GM23338 (cell line): Measurements from ENCODE around the gene PSMG1. TPM values are rescaled to one million over a fixed set of nuclear protein-coding genes. Genes with fewer than 3 reads are reported as not detected.

ENCODE experiments used
- ATAC-seq: fragments of 200-7000 bp; cut with Tn5 transposase; 3 replicates; pipeline ENCODE4 v1.9.1; 2020
- DNase-seq: peaks from one replicate; pipeline ENCODE4 v3.0.0-alpha.2; 2015; ENCODE audit warnings: low spot score
- H2AFZ ChIP-seq: fragments of 200-600 bp; sonication (generic); 2 replicates; pipeline ENCODE4 v1.8.0; 2016; ENCODE audit warnings: antibody characterized with exemption, mild to moderate bottlenecking, moderate library complexity
- H3F3A ChIP-seq: fragments of 200-600 bp; sonication (generic); replicated peaks from 2 replicates; pipeline ENCODE4 v1.8.0; 2017; ENCODE audit warnings: antibody characterized with exemption, mixed run types, low read depth
- H3K27ac ChIP-seq: fragments of 200-600 bp; sonication (generic); 2 replicates; pipeline ENCODE4 v1.6.1; 2016; ENCODE audit warnings: low read depth
- H3K27me3 ChIP-seq: fragments of 200-600 bp; sonication (generic); 2 replicates; pipeline ENCODE4 v1.8.0; 2016; ENCODE audit warnings: mild to moderate bottlenecking, mixed run types, moderate library complexity; ENCODE audit not compliant: insufficient read depth
- H3K36me3 ChIP-seq: fragments of 200-600 bp; sonication (generic); 2 replicates; pipeline ENCODE4 v1.8.0; 2016; ENCODE audit warnings: mild to moderate bottlenecking; ENCODE audit not compliant: insufficient read depth
- H3K4me1 ChIP-seq: fragments of 200-600 bp; sonication (generic); 2 replicates; pipeline ENCODE4 v1.8.0; 2016; ENCODE audit warnings: mild to moderate bottlenecking, moderate library complexity; ENCODE audit not compliant: insufficient read depth
- H3K4me2 ChIP-seq: fragments of 200-600 bp; sonication (generic); 2 replicates; pipeline ENCODE4 v1.7.1; 2017; ENCODE audit warnings: mixed run types
- H3K4me3 ChIP-seq: fragments of 200-600 bp; sonication (generic); 2 replicates; pipeline ENCODE4 v1.6.1; 2016; ENCODE audit warnings: mixed run types
- H3K79me2 ChIP-seq: fragments of 200-600 bp; sonication (generic); replicated peaks from 2 replicates; pipeline ENCODE4 v1.8.0; 2017; ENCODE audit warnings: mild to moderate bottlenecking; ENCODE audit not compliant: insufficient read depth
- H3K9me2 ChIP-seq: fragments of 200-600 bp; sonication (generic); 2 replicates; pipeline ENCODE4 v1.8.0; 2017; ENCODE audit not compliant: insufficient read depth
- H4K20me1 ChIP-seq: fragments of 200-600 bp; sonication (generic); replicated peaks from 2 replicates; pipeline ENCODE4 v1.8.0; 2017; ENCODE audit warnings: mild to moderate bottlenecking; ENCODE audit not compliant: insufficient read depth
- H3K27ac Mint-ChIP-seq: 2 replicates; pipeline ENCODE4 v1.8.0; 2020; ENCODE audit warnings: inconsistent platforms, mild to moderate bottlenecking, moderate library complexity, mixed read lengths
- H3K27me3 Mint-ChIP-seq: 3 replicates; pipeline ENCODE4 v1.8.0; 2022; ENCODE audit warnings: low read depth, mild to moderate bottlenecking, moderate library complexity, mixed read lengths, inconsistent platforms; ENCODE audit not compliant: insufficient read depth, poor library complexity
- H3K36me3 Mint-ChIP-seq: 3 replicates; pipeline ENCODE4 v1.8.0; 2021; ENCODE audit warnings: low read depth, mild to moderate bottlenecking, inconsistent platforms, moderate library complexity, mixed read lengths
- H3K4me1 Mint-ChIP-seq: 3 replicates; pipeline ENCODE4 v1.8.0; 2020; ENCODE audit warnings: mild to moderate bottlenecking, inconsistent platforms, mixed read lengths
- H3K4me3 Mint-ChIP-seq: 3 replicates; pipeline ENCODE4 v1.8.0; 2021; ENCODE audit warnings: moderate library complexity, mild to moderate bottlenecking, inconsistent platforms, mixed read lengths
- H3K9me3 Mint-ChIP-seq: 3 replicates; pipeline ENCODE4 v1.8.0; 2020; ENCODE audit warnings: moderate library complexity, mild to moderate bottlenecking, inconsistent platforms, mixed read lengths
- CREB1 ChIP-seq: fragments of 250-450 bp; sonication (Bioruptor Pico); IDR thresholded peaks from 2 replicates; pipeline ENCODE4 v1.5.0; 2020; ENCODE audit warnings: low read depth, mild to moderate bottlenecking, moderate library complexity
- EZH2 ChIP-seq: fragments of 200-600 bp; sonication (generic); IDR thresholded peaks from one replicate; pipeline ENCODE4 v1.8.0; 2017; ENCODE audit warnings: antibody characterized with exemption, mild to moderate bottlenecking, low read depth; ENCODE audit not compliant: unreplicated experiment
- EZH2phosphoT487 ChIP-seq: fragments of 200-600 bp; sonication (generic); IDR thresholded peaks from one replicate; pipeline ENCODE4 v1.8.1; 2018; ENCODE audit warnings: antibody characterized with exemption; ENCODE audit not compliant: unreplicated experiment
- JUNB ChIP-seq: IDR thresholded peaks from one replicate; pipeline ENCODE4 v1.6.1; 2016; ENCODE audit warnings: antibody characterized with exemption; ENCODE audit not compliant: unreplicated experiment
- NANOG ChIP-seq: IDR thresholded peaks from 2 replicates; pipeline ENCODE4 v1.6.1; 2016; ENCODE audit warnings: antibody characterized with exemption, borderline replicate concordance
- POLR2AphosphoS5 ChIP-seq: IDR thresholded peaks from 2 replicates; pipeline ENCODE4 v1.6.1; 2016; ENCODE audit warnings: antibody characterized with exemption, low read depth
- STAT1 ChIP-seq: IDR thresholded peaks from one replicate; pipeline ENCODE4 v1.6.1; 2016; ENCODE audit warnings: antibody characterized with exemption; ENCODE audit not compliant: unreplicated experiment
- ZNF114 ChIP-seq: fragments of 250-450 bp; sonication (Bioruptor Pico); IDR thresholded peaks from 2 replicates; pipeline ENCODE4 v1.5.0; 2020; ENCODE audit warnings: mild to moderate bottlenecking, moderate library complexity
- ZNF331 ChIP-seq: fragments of 250-450 bp; sonication (Bioruptor Pico); IDR thresholded peaks from 2 replicates; pipeline ENCODE4 v1.5.0; 2020; ENCODE audit warnings: low read depth, mild to moderate bottlenecking, moderate library complexity
- polyA plus RNA-seq: library from polyadenylated mRNA; unstranded; fragments of >200 nt; fragmentation: Nextera tagmentation; extraction: Ambion mirVana; gene quantifications from 2 replicates; pipeline ENCODE4 v1.2.1, GENCODE V29; 2016
- total RNA-seq: library from RNA; depleted of rRNA; stranded (reverse); fragments of >200 nt; shearing (Covaris generic); gene quantifications from 2 replicates; pipeline ENCODE4 v1.2.3, GENCODE V29; 2014
- TF ChIP-seq, protein P1 (sequence below), 2 experiments: fragments of 200-600 bp in 1 of 2; sonication (generic) in 1 of 2; conservative IDR thresholded peaks; 2 replicates each; pipeline versions ENCODE4 v1.5.1 to v1.6.1; 2016 to 2017; ENCODE audit warnings: antibody characterized with exemption in 2 of 2, low read depth in 2 of 2, mild to moderate bottlenecking in 2 of 2, moderate library complexity in 1 of 2
- TF ChIP-seq, protein P2 (sequence below): fragments of 250-450 bp; sonication (Bioruptor Pico); IDR thresholded peaks from 2 replicates; pipeline ENCODE4 v1.5.0; 2020; ENCODE audit warnings: mild to moderate bottlenecking, moderate library complexity
- TF ChIP-seq, protein P3 (sequence below): IDR thresholded peaks from one replicate; pipeline ENCODE4 v1.6.1; 2018; ENCODE audit warnings: antibody characterized with exemption; ENCODE audit not compliant: unreplicated experiment
- TF ChIP-seq, protein P4 (sequence below): IDR thresholded peaks from 2 replicates; pipeline ENCODE4 v1.6.1; 2016; ENCODE audit warnings: antibody characterized with exemption

The PSMG1 gene
- total and polyA plus RNA-seq, 2 experiments from 2014 or later, result 78.4 to 158 TPM

DNA sequence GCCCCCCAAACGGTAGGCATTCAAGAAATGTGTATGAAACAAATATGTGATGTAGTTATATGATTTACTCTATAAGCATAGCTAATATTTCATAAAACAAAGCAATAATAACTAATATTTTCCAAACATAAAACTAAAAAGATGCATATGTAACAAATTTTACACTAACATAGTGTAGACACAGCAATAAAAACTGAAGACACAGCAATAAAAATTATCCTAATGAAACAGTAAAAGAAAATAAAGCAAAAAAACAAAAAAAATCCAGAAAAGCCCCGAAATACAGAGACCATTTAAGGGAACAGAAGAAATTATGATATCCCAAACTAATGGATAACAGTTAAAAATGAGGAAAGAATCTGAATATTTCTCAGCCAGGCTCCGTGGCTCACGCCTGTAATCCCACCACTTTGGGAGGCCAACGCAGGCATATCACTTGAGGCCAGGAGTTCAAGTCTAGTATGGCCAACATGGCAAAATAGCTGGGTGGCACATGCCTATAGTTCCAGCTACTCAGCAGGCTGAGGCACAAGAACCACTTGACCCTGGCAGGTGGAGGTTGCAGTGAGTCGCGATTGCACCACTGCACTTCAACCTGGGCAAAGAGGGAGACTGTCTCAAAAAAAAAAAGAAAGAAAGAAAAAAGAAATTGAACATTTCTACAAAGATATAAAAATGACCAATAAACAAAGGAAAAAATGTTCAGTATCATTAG, 38.2 kb upstream of the PSMG1 start:
- no peak overlapping the region for H3K4me2 ChIP-seq
- no peaks in the 10 kb centered on the region for H3K9me2 ChIP-seq
- H3K27ac ChIP-seq, result no peak overlapping the region
- H3K4me1 ChIP-seq, result no peaks in the 10 kb centered on the region
- no peaks in the 10 kb centered on the region for H3K4me1 Mint-ChIP-seq
- no peaks in the 10 kb centered on the region for H3F3A ChIP-seq
- H2AFZ ChIP-seq, result no peak overlapping the region
- H3K36me3 Mint-ChIP-seq, result peaks cover 39% of the 10 kb centered on the region
- peaks cover 23% of the 10 kb centered on the region; the same call in 1 of the 2 replicates for H3K36me3 ChIP-seq
- TF ChIP-seq CREB1 (CRISPR knock-in tag) (no peak), JUNB (no peak), ZNF114 (no peak), ZNF331 (CRISPR knock-in tag) (no peak), STAT1 (no peak), NANOG (no peak), EZH2 (no peak), EZH2phosphoT487 (no peak), POLR2AphosphoS5 (no peak)
- TF ChIP-seq, protein P1, sequence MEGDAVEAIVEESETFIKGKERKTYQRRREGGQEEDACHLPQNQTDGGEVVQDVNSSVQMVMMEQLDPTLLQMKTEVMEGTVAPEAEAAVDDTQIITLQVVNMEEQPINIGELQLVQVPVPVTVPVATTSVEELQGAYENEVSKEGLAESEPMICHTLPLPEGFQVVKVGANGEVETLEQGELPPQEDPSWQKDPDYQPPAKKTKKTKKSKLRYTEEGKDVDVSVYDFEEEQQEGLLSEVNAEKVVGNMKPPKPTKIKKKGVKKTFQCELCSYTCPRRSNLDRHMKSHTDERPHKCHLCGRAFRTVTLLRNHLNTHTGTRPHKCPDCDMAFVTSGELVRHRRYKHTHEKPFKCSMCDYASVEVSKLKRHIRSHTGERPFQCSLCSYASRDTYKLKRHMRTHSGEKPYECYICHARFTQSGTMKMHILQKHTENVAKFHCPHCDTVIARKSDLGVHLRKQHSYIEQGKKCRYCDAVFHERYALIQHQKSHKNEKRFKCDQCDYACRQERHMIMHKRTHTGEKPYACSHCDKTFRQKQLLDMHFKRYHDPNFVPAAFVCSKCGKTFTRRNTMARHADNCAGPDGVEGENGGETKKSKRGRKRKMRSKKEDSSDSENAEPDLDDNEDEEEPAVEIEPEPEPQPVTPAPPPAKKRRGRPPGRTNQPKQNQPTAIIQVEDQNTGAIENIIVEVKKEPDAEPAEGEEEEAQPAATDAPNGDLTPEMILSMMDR (conservative IDR thresholded peaks at IDR 0.05; ENCODE audit: low read depth in 2 of 2), result no peak
- TF ChIP-seq, protein P2, sequence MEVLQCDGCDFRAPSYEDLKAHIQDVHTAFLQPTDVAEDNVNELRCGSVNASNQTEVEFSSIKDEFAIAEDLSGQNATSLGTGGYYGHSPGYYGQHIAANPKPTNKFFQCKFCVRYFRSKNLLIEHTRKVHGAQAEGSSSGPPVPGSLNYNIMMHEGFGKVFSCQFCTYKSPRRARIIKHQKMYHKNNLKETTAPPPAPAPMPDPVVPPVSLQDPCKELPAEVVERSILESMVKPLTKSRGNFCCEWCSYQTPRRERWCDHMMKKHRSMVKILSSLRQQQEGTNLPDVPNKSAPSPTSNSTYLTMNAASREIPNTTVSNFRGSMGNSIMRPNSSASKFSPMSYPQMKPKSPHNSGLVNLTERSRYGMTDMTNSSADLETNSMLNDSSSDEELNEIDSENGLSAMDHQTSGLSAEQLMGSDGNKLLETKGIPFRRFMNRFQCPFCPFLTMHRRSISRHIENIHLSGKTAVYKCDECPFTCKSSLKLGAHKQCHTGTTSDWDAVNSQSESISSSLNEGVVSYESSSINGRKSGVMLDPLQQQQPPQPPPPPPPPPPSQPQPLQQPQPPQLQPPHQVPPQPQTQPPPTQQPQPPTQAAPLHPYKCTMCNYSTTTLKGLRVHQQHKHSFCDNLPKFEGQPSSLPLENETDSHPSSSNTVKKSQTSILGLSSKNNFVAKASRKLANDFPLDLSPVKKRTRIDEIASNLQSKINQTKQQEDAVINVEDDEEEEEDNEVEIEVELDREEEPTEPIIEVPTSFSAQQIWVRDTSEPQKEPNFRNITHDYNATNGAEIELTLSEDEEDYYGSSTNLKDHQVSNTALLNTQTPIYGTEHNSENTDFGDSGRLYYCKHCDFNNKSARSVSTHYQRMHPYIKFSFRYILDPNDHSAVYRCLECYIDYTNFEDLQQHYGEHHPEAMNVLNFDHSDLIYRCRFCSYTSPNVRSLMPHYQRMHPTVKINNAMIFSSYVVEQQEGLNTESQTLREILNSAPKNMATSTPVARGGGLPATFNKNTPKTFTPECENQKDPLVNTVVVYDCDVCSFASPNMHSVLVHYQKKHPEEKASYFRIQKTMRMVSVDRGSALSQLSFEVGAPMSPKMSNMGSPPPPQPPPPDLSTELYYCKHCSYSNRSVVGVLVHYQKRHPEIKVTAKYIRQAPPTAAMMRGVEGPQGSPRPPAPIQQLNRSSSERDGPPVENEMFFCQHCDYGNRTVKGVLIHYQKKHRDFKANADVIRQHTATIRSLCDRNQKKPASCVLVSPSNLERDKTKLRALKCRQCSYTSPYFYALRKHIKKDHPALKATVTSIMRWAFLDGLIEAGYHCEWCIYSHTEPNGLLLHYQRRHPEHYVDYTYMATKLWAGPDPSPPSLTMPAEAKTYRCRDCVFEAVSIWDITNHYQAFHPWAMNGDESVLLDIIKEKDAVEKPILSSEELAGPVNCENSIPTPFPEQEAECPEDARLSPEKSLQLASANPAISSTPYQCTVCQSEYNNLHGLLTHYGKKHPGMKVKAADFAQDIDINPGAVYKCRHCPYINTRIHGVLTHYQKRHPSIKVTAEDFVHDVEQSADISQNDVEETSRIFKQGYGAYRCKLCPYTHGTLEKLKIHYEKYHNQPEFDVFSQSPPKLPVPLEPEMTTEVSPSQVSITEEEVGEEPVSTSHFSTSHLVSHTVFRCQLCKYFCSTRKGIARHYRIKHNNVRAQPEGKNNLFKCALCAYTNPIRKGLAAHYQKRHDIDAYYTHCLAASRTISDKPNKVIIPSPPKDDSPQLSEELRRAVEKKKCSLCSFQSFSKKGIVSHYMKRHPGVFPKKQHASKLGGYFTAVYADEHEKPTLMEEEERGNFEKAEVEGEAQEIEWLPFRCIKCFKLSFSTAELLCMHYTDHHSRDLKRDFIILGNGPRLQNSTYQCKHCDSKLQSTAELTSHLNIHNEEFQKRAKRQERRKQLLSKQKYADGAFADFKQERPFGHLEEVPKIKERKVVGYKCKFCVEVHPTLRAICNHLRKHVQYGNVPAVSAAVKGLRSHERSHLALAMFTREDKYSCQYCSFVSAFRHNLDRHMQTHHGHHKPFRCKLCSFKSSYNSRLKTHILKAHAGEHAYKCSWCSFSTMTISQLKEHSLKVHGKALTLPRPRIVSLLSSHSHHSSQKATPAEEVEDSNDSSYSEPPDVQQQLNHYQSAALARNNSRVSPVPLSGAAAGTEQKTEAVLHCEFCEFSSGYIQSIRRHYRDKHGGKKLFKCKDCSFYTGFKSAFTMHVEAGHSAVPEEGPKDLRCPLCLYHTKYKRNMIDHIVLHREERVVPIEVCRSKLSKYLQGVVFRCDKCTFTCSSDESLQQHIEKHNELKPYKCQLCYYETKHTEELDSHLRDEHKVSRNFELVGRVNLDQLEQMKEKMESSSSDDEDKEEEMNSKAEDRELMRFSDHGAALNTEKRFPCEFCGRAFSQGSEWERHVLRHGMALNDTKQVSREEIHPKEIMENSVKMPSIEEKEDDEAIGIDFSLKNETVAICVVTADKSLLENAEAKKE (CRISPR knock-in tag), result no peak
- TF ChIP-seq, protein P3, sequence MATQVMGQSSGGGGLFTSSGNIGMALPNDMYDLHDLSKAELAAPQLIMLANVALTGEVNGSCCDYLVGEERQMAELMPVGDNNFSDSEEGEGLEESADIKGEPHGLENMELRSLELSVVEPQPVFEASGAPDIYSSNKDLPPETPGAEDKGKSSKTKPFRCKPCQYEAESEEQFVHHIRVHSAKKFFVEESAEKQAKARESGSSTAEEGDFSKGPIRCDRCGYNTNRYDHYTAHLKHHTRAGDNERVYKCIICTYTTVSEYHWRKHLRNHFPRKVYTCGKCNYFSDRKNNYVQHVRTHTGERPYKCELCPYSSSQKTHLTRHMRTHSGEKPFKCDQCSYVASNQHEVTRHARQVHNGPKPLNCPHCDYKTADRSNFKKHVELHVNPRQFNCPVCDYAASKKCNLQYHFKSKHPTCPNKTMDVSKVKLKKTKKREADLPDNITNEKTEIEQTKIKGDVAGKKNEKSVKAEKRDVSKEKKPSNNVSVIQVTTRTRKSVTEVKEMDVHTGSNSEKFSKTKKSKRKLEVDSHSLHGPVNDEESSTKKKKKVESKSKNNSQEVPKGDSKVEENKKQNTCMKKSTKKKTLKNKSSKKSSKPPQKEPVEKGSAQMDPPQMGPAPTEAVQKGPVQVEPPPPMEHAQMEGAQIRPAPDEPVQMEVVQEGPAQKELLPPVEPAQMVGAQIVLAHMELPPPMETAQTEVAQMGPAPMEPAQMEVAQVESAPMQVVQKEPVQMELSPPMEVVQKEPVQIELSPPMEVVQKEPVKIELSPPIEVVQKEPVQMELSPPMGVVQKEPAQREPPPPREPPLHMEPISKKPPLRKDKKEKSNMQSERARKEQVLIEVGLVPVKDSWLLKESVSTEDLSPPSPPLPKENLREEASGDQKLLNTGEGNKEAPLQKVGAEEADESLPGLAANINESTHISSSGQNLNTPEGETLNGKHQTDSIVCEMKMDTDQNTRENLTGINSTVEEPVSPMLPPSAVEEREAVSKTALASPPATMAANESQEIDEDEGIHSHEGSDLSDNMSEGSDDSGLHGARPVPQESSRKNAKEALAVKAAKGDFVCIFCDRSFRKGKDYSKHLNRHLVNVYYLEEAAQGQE, result no peak
- TF ChIP-seq, protein P4, sequence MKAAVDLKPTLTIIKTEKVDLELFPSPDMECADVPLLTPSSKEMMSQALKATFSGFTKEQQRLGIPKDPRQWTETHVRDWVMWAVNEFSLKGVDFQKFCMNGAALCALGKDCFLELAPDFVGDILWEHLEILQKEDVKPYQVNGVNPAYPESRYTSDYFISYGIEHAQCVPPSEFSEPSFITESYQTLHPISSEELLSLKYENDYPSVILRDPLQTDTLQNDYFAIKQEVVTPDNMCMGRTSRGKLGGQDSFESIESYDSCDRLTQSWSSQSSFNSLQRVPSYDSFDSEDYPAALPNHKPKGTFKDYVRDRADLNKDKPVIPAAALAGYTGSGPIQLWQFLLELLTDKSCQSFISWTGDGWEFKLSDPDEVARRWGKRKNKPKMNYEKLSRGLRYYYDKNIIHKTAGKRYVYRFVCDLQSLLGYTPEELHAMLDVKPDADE, result no peak
- H3K9me3 Mint-ChIP-seq, result no peaks in the 10 kb centered on the region
- H3K4me3 Mint-ChIP-seq, result no peak overlapping the region
- no peak overlapping the region for H3K4me3 ChIP-seq
- no peaks in the 10 kb centered on the region for H3K27me3 ChIP-seq
- DNase-seq (no peak), ATAC-seq (no peak)
- H3K27me3 Mint-ChIP-seq, result no peaks in the 10 kb centered on the region
- no peaks in the 10 kb centered on the region for H3K79me2 ChIP-seq
- H3K27ac Mint-ChIP-seq, result 0 out of 2 replicates have a peak overlapping the region, but pooled peaks have one; percentile 75
- no peaks in the 10 kb centered on the region for H4K20me1 ChIP-seq
